GM19438 (cell line): ENCODE data around the gene GANC.
"Not testable (repeated sequence)": the region's sequence is repeated elsewhere in the genome, so short reads cannot be mapped to it uniquely, and the experiment has no call there.

ENCODE experiments used
- ATAC-seq: cut with Tn5 transposase; IDR thresholded peaks from one replicate; pipeline ENCODE4 v1.9.1; 2021; ENCODE audit warnings: low read depth; ENCODE audit not compliant: unreplicated experiment

GANC gene

GRCh38 chr15:42282926-42283325 lies 9.9 kb downstream of the GANC start:
- ATAC-seq = no peak

GRCh38 chr15:42283671-42284070 lies 10.7 kb downstream of the GANC start:
- no peak for ATAC-seq

GRCh38 chr15:42284551-42284950 lies 11.6 kb downstream of the GANC start:
- ATAC-seq = no peak

GRCh38 chr15:42285034-42285433 lies 12.0 kb downstream of the GANC start:
- ATAC-seq = no peak

GRCh38 chr15:42286445-42287029 lies 13.5 kb downstream of the GANC start:
- ATAC-seq = no peak

GRCh38 chr15:42287931-42288330 lies 14.9 kb downstream of the GANC start:
- ATAC-seq = no peak

- no peak for ATAC-seq
Observed at GRCh38 chr15:42289166-42289565, 16.2 kb downstream of the GANC start.

GRCh38 chr15:42301004-42301403 lies 28.0 kb downstream of the GANC start:
- ATAC-seq = not testable (repeated sequence)

GRCh38 chr15:42306681-42307080 lies 33.7 kb downstream of the GANC start:
- ATAC-seq = no peak

GRCh38 chr15:42313463-42313862 lies 40.5 kb downstream of the GANC start:
- no peak for ATAC-seq

- no peak for ATAC-seq
Observed at GRCh38 chr15:42314818-42315217, 41.8 kb downstream of the GANC start.

GRCh38 chr15:42315521-42315920 lies 42.5 kb downstream of the GANC start:
- no peak for ATAC-seq

GRCh38 chr15:42316282-42316805 lies 43.3 kb downstream of the GANC start:
- not testable (repeated sequence) for ATAC-seq

- ATAC-seq = no peak
Observed at GRCh38 chr15:42319206-42319605, 46.2 kb downstream of the GANC start.

GRCh38 chr15:42324308-42324707 lies 51.3 kb downstream of the GANC start:
- ATAC-seq = no peak

GRCh38 chr15:42329161-42329560 lies 56.2 kb downstream of the GANC start:
- no peak for ATAC-seq

- ATAC-seq = no peak
Observed at GRCh38 chr15:42329992-42330391, 57.0 kb downstream of the GANC start.

- ATAC-seq = no peak
Observed at GRCh38 chr15:42331235-42331634, 58.2 kb downstream of the GANC start.

GRCh38 chr15:42332331-42332730 lies 59.3 kb downstream of the GANC start:
- no peak for ATAC-seq

GRCh38 chr15:42335074-42335473 lies 62.1 kb downstream of the GANC start:
- ATAC-seq = no peak

GRCh38 chr15:42336650-42337049 lies 63.6 kb downstream of the GANC start:
- ATAC-seq = not testable (repeated sequence)

GRCh38 chr15:42337104-42337503 lies 64.1 kb downstream of the GANC start:
- not testable (repeated sequence) for ATAC-seq

GRCh38 chr15:42338500-42338899 lies 65.5 kb downstream of the GANC start:
- ATAC-seq = no peak
